AG04450 (cell line): ENCODE results near the gene RGS6. TPM values are rescaled to one million over a fixed set of nuclear protein-coding genes. Genes with fewer than 3 reads are reported as not detected.

Experiments
- CTCF ChIA-PET: fragments of 300-600, 350-600 bp; formaldehyde crosslinking; extraction: SDS; loops from one replicate; lab custom pipeline; 2022; ENCODE audit warnings: antibody characterized with exemption, inconsistent platforms; lab: Charles Lee
- POLR2A ChIA-PET: fragments of 350-600 bp; formaldehyde crosslinking; extraction: SDS; loops from one replicate; lab custom pipeline; 2021; ENCODE audit warnings: antibody characterized with exemption, inconsistent platforms; lab: Yijun Ruan, JAX
- DNase-seq: peaks from one replicate; pipeline ENCODE4 v3.0.0-alpha.2; 2011; ENCODE audit warnings: low read depth, low spot score
- H3K27ac ChIP-seq: one replicate; pipeline ENCODE4 v1.5.1; 2012; ENCODE audit warnings: low read depth, low read length, control low read depth
- H3K27me3 ChIP-seq: one replicate; pipeline ENCODE4 v1.6.0; 2012; ENCODE audit warnings: low read length; ENCODE audit not compliant: control insufficient read depth, insufficient read depth
- H3K4me3 ChIP-seq: 2 replicates; pipeline ENCODE4 v1.5.1; 2011; ENCODE audit warnings: mild to moderate bottlenecking, low read depth, low read length, control low read depth
- H3K9me3 ChIP-seq: 2 replicates; pipeline ENCODE4 v1.5.1; 2012; ENCODE audit warnings: low read length; ENCODE audit not compliant: control insufficient read depth, insufficient read depth
- polyA plus RNA-seq: library from polyadenylated mRNA; depleted of rRNA; stranded (reverse); fragments of >200 nt; gene quantifications from 2 replicates; pipeline ENCODE4 v1.2.3, GENCODE V29; 2011
- TF ChIP-seq, protein P1 (sequence below): IDR thresholded peaks from 2 replicates; pipeline ENCODE4 v1.5.1; 2011; ENCODE audit warnings: low read depth, low read length, control low read depth, inconsistent platforms

The RGS6 gene
- polyA plus RNA-seq, 1 experiment, result not detected

- Histone ChIP-seq H3K27me3 (peaks cover 2% of the 10 kb centered on the region), H3K27ac (no peak overlapping the region), H3K4me3 (no peak overlapping the region), H3K9me3 (no peaks in the 10 kb centered on the region)
- CTCF ChIA-PET, result no interaction called here
- no peak for DNase-seq
- POLR2A ChIA-PET, result no interaction called here
- TF ChIP-seq, protein P1, sequence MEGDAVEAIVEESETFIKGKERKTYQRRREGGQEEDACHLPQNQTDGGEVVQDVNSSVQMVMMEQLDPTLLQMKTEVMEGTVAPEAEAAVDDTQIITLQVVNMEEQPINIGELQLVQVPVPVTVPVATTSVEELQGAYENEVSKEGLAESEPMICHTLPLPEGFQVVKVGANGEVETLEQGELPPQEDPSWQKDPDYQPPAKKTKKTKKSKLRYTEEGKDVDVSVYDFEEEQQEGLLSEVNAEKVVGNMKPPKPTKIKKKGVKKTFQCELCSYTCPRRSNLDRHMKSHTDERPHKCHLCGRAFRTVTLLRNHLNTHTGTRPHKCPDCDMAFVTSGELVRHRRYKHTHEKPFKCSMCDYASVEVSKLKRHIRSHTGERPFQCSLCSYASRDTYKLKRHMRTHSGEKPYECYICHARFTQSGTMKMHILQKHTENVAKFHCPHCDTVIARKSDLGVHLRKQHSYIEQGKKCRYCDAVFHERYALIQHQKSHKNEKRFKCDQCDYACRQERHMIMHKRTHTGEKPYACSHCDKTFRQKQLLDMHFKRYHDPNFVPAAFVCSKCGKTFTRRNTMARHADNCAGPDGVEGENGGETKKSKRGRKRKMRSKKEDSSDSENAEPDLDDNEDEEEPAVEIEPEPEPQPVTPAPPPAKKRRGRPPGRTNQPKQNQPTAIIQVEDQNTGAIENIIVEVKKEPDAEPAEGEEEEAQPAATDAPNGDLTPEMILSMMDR, result no peak
Observed at GRCh38 chr14:72332046-72332445, 399.8 kb downstream of the RGS6 start.

- ChIA-PET CTCF (no interaction called here), POLR2A (no interaction called here)
- no peak overlapping the region for H3K4me3 ChIP-seq
- peaks cover 2% of the 10 kb centered on the region for H3K27me3 ChIP-seq
- no peak for DNase-seq
- H3K9me3 ChIP-seq, result no peaks in the 10 kb centered on the region
- H3K27ac ChIP-seq, result no peak overlapping the region
- TF ChIP-seq, protein P1, result no peak
Observed at GRCh38 chr14:72332871-72333270, 400.6 kb downstream of the RGS6 start.

DNA sequence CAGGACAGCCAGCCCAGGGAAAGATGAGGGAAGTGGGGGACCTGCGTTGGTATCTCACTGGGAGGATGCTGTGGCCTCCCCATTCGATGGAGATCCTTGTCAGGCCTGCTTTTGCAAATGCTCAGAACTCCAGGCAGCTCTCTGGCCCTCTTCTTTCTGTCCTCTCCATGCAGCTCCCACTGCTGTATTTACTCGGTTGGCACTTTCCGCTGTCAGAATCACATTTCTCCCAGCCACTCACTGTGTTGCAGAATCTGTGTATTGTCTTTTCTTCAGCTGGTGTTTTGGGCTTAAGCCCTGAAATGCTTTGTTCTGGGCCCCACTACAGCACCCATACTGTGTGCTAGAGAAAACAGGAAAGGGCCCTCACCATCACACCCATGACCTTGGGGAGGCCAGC, 401.1 kb downstream of the RGS6 start:
- CTCF ChIA-PET, result no interaction called here
- TF ChIP-seq, protein P1, result no peak
- POLR2A ChIA-PET, result no interaction called here
- Histone ChIP-seq H3K27ac (no peak overlapping the region), H3K9me3 (no peaks in the 10 kb centered on the region), H3K27me3 (peaks cover 2% of the 10 kb centered on the region), H3K4me3 (no peak overlapping the region)
- no peak for DNase-seq

GRCh38 chr14:72336311-72336980, 404.2 kb downstream of the RGS6 start:
- TF ChIP-seq, protein P1, result no peak
- no peak for DNase-seq
- H3K9me3 ChIP-seq, result no peaks in the 10 kb centered on the region
- H3K4me3 ChIP-seq, result no peak overlapping the region
- peaks cover 2% of the 10 kb centered on the region for H3K27me3 ChIP-seq
- H3K27ac ChIP-seq, result no peak overlapping the region
- POLR2A ChIA-PET, result no interaction called here
- CTCF ChIA-PET, result no interaction called here

- POLR2A ChIA-PET, result no interaction called here
- Histone ChIP-seq H3K9me3 (no peaks in the 10 kb centered on the region), H3K27me3 (no peaks in the 10 kb centered on the region), H3K4me3 (no peak overlapping the region), H3K27ac (no peak overlapping the region)
- TF ChIP-seq, protein P1, result no peak
- CTCF ChIA-PET, result no interaction called here
- DNase-seq, result no peak
Observed at GRCh38 chr14:72341237-72341636, 409.0 kb downstream of the RGS6 start.
